ENCODE data around the gene POGK.
A peak's percentile ranks its signal among the peaks of the same experiment; 100 is the strongest.
"Not testable (repeated sequence)": the region's sequence is repeated elsewhere in the genome, so short reads cannot be mapped to it uniquely, and the experiment has no call there.

The POGK gene

GRCh38 chr1:166857995-166858394 is 18.7 kb downstream of the POGK start:
- no peak for DNase-seq

GRCh38 chr1:166858726-166859419 is 19.6 kb downstream of the POGK start:
- no peak for DNase-seq

GRCh38 chr1:166859597-166859996 is 20.3 kb downstream of the POGK start:
- DNase-seq, result no peak

GRCh38 chr1:166865926-166866325 is 26.7 kb downstream of the POGK start:
- no peak for DNase-seq

GRCh38 chr1:166868639-166869038 is 29.4 kb downstream of the POGK start:
- DNase-seq, result no peak

GRCh38 chr1:166869318-166870099 is 30.2 kb downstream of the POGK start:
- DNase-seq, result no peak

- no peak for DNase-seq
These were observed 31.3 kb downstream of the POGK start for GRCh38 chr1:166870584-166870983.

GRCh38 chr1:166874464-166874863 is 35.2 kb downstream of the POGK start:
- DNase-seq, result no peak

GRCh38 chr1:166875302-166875733 is 36.0 kb downstream of the POGK start:
- no peak for DNase-seq

- peak; percentile 99 for DNase-seq
These were observed 36.7 kb downstream of the POGK start, which contains the start of gene TADA1 for GRCh38 chr1:166875734-166876539. TADA1 (minus strand) TSS chr1:166876264; CDS start chr1:166876233, 31 bp downstream.

- no peak for DNase-seq
These were observed 37.2 kb downstream of the POGK start for GRCh38 chr1:166876540-166876838.

- DNase-seq, result not testable (repeated sequence)
These were observed 39.1 kb downstream of the POGK start for GRCh38 chr1:166878173-166878917.

- DNase-seq, result no peak
These were observed 43.6 kb downstream of the POGK start for GRCh38 chr1:166882893-166883292.

GRCh38 chr1:166884040-166884642 is 44.9 kb downstream of the POGK start:
- DNase-seq, result peak; percentile 41

- DNase-seq, result no peak
These were observed 45.7 kb downstream of the POGK start for GRCh38 chr1:166884971-166885370.

GRCh38 chr1:166888373-166889111 is 49.3 kb downstream of the POGK start:
- DNase-seq, result no peak

- no peak for DNase-seq
These were observed 50.5 kb downstream of the POGK start for GRCh38 chr1:166889776-166890175.

GRCh38 chr1:166895766-166896165 is 56.5 kb downstream of the POGK start:
- no peak for DNase-seq

GRCh38 chr1:166899769-166900168 is 60.5 kb downstream of the POGK start:
- no peak for DNase-seq

GRCh38 chr1:166900987-166901386 is 61.7 kb downstream of the POGK start:
- no peak for DNase-seq

GRCh38 chr1:166902279-166902678 is 63.0 kb downstream of the POGK start:
- DNase-seq, result no peak

GRCh38 chr1:166903232-166903631 is 64.0 kb downstream of the POGK start:
- no peak for DNase-seq

All from NCI-H774 (cell line).